LNCAP (cell line): Measurements from ENCODE around the gene HS1BP3.

ENCODE experiments used
- CTCF ChIP-seq: fragments of 450-650 bp; IDR thresholded peaks from 2 replicates; pipeline ENCODE4 v1.5.1; 2017; ENCODE audit warnings: mild to moderate bottlenecking

HS1BP3 gene

GRCh38 chr2:20645761-20646160 lies 5.1 kb downstream of the HS1BP3 start:
- no peak for TF ChIP-seq CTCF

GRCh38 chr2:20645301-20645701 lies 5.6 kb downstream of the HS1BP3 start:
- TF ChIP-seq CTCF, result no peak

- TF ChIP-seq CTCF, result no peak
Measured at GRCh38 chr2:20643826-20644225, 7.1 kb downstream of the HS1BP3 start.

- no peak for TF ChIP-seq CTCF
Measured at GRCh38 chr2:20643060-20643459, 7.8 kb downstream of the HS1BP3 start.

- TF ChIP-seq CTCF, result peak; percentile 85
Measured at GRCh38 chr2:20642055-20642971, 8.6 kb downstream of the HS1BP3 start.

GRCh38 chr2:20641123-20641985 lies 9.5 kb downstream of the HS1BP3 start:
- no peak for TF ChIP-seq CTCF

GRCh38 chr2:20640411-20641122 lies 10.3 kb downstream of the HS1BP3 start:
- TF ChIP-seq CTCF, result no peak
